OCI-LY3 (cell line): ENCODE results near the gene TTC39B.

Source experiments
- H2AFZ ChIP-seq: fragments of 200-600, 300-600 bp; shearing (Covaris generic); 2 replicates; pipeline ENCODE4 v1.6.0; 2014; ENCODE audit warnings: antibody characterized with exemption, low read depth, low read length
- H3K27ac ChIP-seq: fragments of 200-600, 300-600 bp; sonication (generic); 2 replicates; pipeline ENCODE4 v1.5.1; 2014; ENCODE audit warnings: mild to moderate bottlenecking, low read length, moderate library complexity, mixed read lengths
- H3K27me3 ChIP-seq: fragments of 200-600, 300-600 bp; sonication (generic); 2 replicates; pipeline ENCODE4 v1.6.1; 2014; ENCODE audit warnings: low read depth, low read length, mixed read lengths
- H3K36me3 ChIP-seq: fragments of 200-600, 300-600 bp; sonication (generic); replicated peaks from 2 replicates; pipeline ENCODE3; 2014; ENCODE audit warnings: low read depth, low read length, mixed read lengths
- H3K4me1 ChIP-seq: fragments of 300-600, 200-600 bp; sonication (generic); 2 replicates; pipeline ENCODE4 v1.6.1; 2014; ENCODE audit warnings: low read length, mixed read lengths
- H3K4me2 ChIP-seq: fragments of 200-600, 300-600 bp; sonication (generic); 2 replicates; pipeline ENCODE4 v1.6.1; 2014; ENCODE audit warnings: low read length, mixed read lengths
- H3K4me3 ChIP-seq: fragments of 300-600, 200-600 bp; sonication (generic); 2 replicates; pipeline ENCODE4 v1.5.1; 2014; ENCODE audit warnings: antibody characterized with exemption, mild to moderate bottlenecking, low read length, moderate library complexity
- H3K79me2 ChIP-seq: fragments of 300-600, 200-600 bp; shearing (Covaris generic); 2 replicates; pipeline ENCODE4 v1.6.1; 2014; ENCODE audit warnings: mild to moderate bottlenecking, low read length, mixed read lengths
- H3K9ac ChIP-seq: fragments of 300-600, 200-600 bp; shearing (Covaris generic); 2 replicates; pipeline ENCODE4 v1.6.0; 2014; ENCODE audit warnings: mild to moderate bottlenecking, low read length, moderate library complexity
- H3K9me3 ChIP-seq: fragments of 200-600, 300-600 bp; shearing (Covaris generic); 2 replicates; pipeline ENCODE4 v1.6.1; 2014; ENCODE audit warnings: low read length, mixed read lengths; ENCODE audit not compliant: insufficient read depth
- H4K20me1 ChIP-seq: fragments of 200-600, 300-600 bp; sonication (generic); 2 replicates; pipeline ENCODE4 v1.6.1; 2016; ENCODE audit warnings: low read length, mixed read lengths; ENCODE audit not compliant: insufficient read depth
- EZH2phosphoT487 ChIP-seq: fragments of 200-600 bp; shearing (Covaris generic); IDR thresholded peaks from 2 replicates; pipeline ENCODE4 v1.6.1; 2018; ENCODE audit warnings: antibody characterized with exemption, mixed run types, low read depth
- TF ChIP-seq, protein P1 (sequence below): fragments of 200-600, 300-600 bp; sonication (generic); IDR thresholded peaks from 2 replicates; pipeline ENCODE4 v1.5.1; 2014; ENCODE audit warnings: antibody characterized with exemption, low read length, low read depth

TTC39B gene

DNA sequence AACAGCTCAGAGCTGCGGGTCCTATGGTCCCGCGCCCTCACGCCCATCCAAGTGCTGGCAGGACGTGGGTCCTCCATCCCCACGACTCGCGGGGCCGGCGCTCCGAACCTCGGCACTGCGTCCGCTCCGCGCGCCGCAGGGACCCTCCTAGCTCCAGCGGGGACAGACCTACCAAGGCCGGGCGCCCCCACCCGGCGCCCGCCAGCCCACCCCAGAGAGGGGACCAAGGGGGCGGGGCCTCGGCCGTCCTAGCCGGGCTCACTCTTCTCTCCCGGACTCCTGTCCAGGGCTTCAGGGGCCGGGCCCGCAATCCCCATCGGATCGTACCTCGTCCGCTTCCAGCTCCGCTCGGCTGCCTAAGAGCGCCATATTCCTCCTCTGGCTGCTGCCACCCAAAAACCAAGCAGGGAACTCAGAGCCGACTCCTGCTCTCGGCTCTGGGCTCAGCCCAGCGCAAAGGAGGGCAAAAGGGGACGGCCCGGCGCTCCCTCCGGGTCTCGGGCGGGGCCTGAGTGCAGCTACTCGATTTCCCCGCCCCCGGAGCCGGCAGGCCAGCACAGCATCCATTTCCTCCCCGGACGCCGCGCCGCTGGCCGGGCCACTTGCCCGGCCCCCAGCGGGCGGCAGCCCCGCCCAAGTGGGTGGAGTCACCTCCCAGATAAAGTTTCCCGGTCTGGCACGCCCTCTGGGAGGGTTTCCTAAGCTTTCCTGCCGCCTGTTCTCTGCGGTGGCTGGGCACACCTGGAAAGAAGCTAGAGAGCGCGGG lies at the start of gene TTC39B:
TSS of gene TTC39B (minus strand) at position 460 of the 766 bp plus-strand sequence. CDS start at position 369, 91 bp downstream.
- Histone ChIP-seq H3K79me2 (no peaks in the 10 kb centered on the region), H2AFZ (peak within 1 kb of the TSS; percentile 98), H3K4me3 (peak within 1 kb of the TSS; percentile 85), H3K36me3 (no peaks in the 10 kb centered on the region), H3K27ac (no peak within 1 kb of the TSS), H3K27me3 (peaks cover 39% of the 10 kb centered on the region), H3K4me1 (peaks cover 24% of the 10 kb centered on the region), H3K9ac (peak within 1 kb of the TSS; percentile 59), H4K20me1 (no peaks in the 10 kb centered on the region), H3K9me3 (no peaks in the 10 kb centered on the region), H3K4me2 (peak within 1 kb of the TSS; percentile 97)
- no peak for TF ChIP-seq EZH2phosphoT487
- TF ChIP-seq, protein P1, sequence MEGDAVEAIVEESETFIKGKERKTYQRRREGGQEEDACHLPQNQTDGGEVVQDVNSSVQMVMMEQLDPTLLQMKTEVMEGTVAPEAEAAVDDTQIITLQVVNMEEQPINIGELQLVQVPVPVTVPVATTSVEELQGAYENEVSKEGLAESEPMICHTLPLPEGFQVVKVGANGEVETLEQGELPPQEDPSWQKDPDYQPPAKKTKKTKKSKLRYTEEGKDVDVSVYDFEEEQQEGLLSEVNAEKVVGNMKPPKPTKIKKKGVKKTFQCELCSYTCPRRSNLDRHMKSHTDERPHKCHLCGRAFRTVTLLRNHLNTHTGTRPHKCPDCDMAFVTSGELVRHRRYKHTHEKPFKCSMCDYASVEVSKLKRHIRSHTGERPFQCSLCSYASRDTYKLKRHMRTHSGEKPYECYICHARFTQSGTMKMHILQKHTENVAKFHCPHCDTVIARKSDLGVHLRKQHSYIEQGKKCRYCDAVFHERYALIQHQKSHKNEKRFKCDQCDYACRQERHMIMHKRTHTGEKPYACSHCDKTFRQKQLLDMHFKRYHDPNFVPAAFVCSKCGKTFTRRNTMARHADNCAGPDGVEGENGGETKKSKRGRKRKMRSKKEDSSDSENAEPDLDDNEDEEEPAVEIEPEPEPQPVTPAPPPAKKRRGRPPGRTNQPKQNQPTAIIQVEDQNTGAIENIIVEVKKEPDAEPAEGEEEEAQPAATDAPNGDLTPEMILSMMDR = no peak

DNA sequence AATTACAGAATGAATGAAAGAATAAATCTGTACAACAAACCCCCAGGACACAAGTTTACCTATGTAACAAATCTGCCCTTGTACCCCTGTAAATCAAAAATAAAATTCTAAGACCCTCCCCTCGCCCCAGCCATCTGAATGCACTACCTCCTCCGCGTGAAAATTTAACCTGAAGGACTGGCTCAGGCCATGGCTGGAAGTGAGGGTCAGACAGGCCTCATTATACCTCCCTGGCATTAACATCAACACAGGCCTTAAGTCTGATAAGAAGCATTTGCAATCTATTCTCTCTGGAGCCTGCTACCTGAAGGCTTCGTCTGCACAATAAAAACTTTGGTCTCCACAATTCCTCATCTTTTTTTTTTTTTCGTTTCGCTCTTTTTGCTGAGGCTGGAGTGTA lies 48.7 kb upstream of the TTC39B start:
- Histone ChIP-seq H3K27me3 (no peaks in the 10 kb centered on the region), H3K79me2 (no peaks in the 10 kb centered on the region), H3K9ac (no peak overlapping the region), H3K36me3 (no peaks in the 10 kb centered on the region), H4K20me1 (no peaks in the 10 kb centered on the region), H2AFZ (no peak overlapping the region), H3K9me3 (no peaks in the 10 kb centered on the region), H3K4me3 (no peak overlapping the region), H3K4me1 (peaks cover 8% of the 10 kb centered on the region), H3K27ac (no peak overlapping the region), H3K4me2 (no peak overlapping the region)
- TF ChIP-seq, protein P1 = no peak
- TF ChIP-seq EZH2phosphoT487 = no peak

DNA sequence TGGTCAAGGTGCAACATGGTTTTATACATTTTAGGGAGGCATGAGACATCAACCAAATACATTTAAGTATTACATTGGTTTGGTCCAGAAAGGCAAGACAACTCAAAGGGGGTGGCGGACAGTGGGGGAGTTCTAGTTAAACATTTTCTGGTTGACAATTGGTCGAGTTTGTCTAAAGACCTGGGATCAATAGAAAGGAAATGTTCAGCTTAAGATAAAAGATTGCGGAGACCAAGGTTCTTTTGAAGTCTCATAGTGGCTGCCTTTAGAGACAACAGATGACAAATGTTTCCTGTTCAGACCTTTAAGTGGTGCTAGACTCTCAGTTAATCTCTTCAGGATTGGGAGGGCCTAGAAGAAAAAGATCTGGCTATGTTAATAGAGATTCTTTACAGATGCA lies 47.7 kb upstream of the TTC39B start:
- Histone ChIP-seq H3K27ac (no peak overlapping the region), H3K27me3 (no peaks in the 10 kb centered on the region), H2AFZ (no peak overlapping the region), H3K9me3 (no peaks in the 10 kb centered on the region), H3K4me2 (no peak overlapping the region), H4K20me1 (no peaks in the 10 kb centered on the region), H3K4me3 (no peak overlapping the region), H3K36me3 (no peaks in the 10 kb centered on the region), H3K79me2 (no peaks in the 10 kb centered on the region), H3K4me1 (peaks cover 8% of the 10 kb centered on the region), H3K9ac (no peak overlapping the region)
- TF ChIP-seq EZH2phosphoT487 = no peak
- TF ChIP-seq, protein P1 = no peak

DNA sequence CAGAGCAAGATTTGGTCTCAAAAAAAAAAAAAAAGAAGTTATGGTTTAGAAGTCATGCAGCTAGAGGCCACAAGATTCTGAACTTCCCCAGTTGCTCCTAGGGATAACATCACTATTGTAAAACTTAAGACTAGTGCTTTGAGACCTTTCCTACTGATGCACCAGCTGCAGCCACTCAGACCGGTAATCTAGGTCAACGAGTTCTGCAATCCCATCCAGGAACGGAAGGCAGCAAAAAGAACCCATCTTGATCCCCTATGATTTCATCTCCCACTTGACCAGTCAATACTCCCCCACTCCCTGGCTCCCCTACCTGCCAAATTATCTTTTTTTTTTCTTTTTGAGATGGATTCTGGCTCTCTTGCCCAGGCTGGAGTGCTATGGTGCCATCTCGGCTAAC lies 46.9 kb upstream of the TTC39B start:
- Histone ChIP-seq H3K9me3 (no peaks in the 10 kb centered on the region), H3K36me3 (no peaks in the 10 kb centered on the region), H2AFZ (no peak overlapping the region), H3K27ac (no peak overlapping the region), H3K4me1 (peaks cover 8% of the 10 kb centered on the region), H3K9ac (no peak overlapping the region), H3K27me3 (no peaks in the 10 kb centered on the region), H3K79me2 (no peaks in the 10 kb centered on the region), H3K4me3 (no peak overlapping the region), H4K20me1 (no peaks in the 10 kb centered on the region), H3K4me2 (no peak overlapping the region)
- no peak for TF ChIP-seq EZH2phosphoT487
- TF ChIP-seq, protein P1 = no peak
